Measurements from ENCODE around the gene PFKFB4. TPM values are rescaled to one million over a fixed set of nuclear protein-coding genes. Genes with fewer than 3 reads are reported as not detected.

PFKFB4 gene
- total and polyA plus RNA-seq, 2 experiments from 2014 or later = 8.6 to 22.9 TPM

GRCh38 chr3:48518638-48519276, 37.8 kb downstream of the PFKFB4 start:
- H3K9me2 ChIP-seq (ENCODE audit: insufficient read depth) = no peaks in the 10 kb centered on the region
- no peak overlapping the region for H3K4me2 ChIP-seq
- H3K4me3 ChIP-seq = no peak overlapping the region
- no peaks in the 10 kb centered on the region for H3K27me3 ChIP-seq (ENCODE audit: insufficient read depth)
- no peaks in the 10 kb centered on the region for H3K4me1 ChIP-seq (ENCODE audit: insufficient read depth)
- ATAC-seq = no peak
- no peak overlapping the region for H3K27ac ChIP-seq (ENCODE audit: low read depth)
- H2AFZ ChIP-seq = no peak overlapping the region
- no peaks in the 10 kb centered on the region for H3K36me3 ChIP-seq (ENCODE audit: insufficient read depth)
- no peaks in the 10 kb centered on the region for H3K79me2 ChIP-seq (replicated peaks; ENCODE audit: insufficient read depth)
- no peaks in the 10 kb centered on the region for H3K4me1 Mint-ChIP-seq
- no peak for TF ChIP-seq ZNF114 (CRISPR knock-in tag; IDR thresholded peaks at IDR 0.05)
- H3F3A ChIP-seq (replicated peaks; ENCODE audit: low read depth) = no peaks in the 10 kb centered on the region
- no peaks in the 10 kb centered on the region for H3K9me3 Mint-ChIP-seq
- H3K27me3 Mint-ChIP-seq (ENCODE audit: insufficient read depth, low read depth, poor library complexity) = peaks cover 2% of the 10 kb centered on the region
- no peak overlapping the region for H3K4me3 Mint-ChIP-seq
- peaks cover 2% of the 10 kb centered on the region; the same call in 2 of the 3 replicates for H3K36me3 Mint-ChIP-seq (ENCODE audit: low read depth)
- H3K27ac Mint-ChIP-seq = no peak overlapping the region
- no peaks in the 10 kb centered on the region for H4K20me1 ChIP-seq (replicated peaks; ENCODE audit: insufficient read depth)
- DNase-seq (ENCODE audit: low spot score) = no peak

GRCh38 chr3:48518069-48518468, 38.5 kb downstream of the PFKFB4 start:
- H3K27ac Mint-ChIP-seq = no peak overlapping the region
- H3K4me3 Mint-ChIP-seq = no peak overlapping the region
- ATAC-seq = no peak
- TF ChIP-seq EZH2 (IDR thresholded peaks at IDR 0.05; ENCODE audit: low read depth, unreplicated experiment) (no peak), ZNF462 (CRISPR knock-in tag; IDR thresholded peaks at IDR 0.05) (no peak), ZNF114 (CRISPR knock-in tag; IDR thresholded peaks at IDR 0.05) (no peak), CREB1 (CRISPR knock-in tag; IDR thresholded peaks at IDR 0.05; ENCODE audit: low read depth) (no peak), NANOG (IDR thresholded peaks at IDR 0.05; ENCODE audit: borderline replicate concordance) (no peak), JUNB (IDR thresholded peaks at IDR 0.05; ENCODE audit: unreplicated experiment) (no peak), ZNF331 (CRISPR knock-in tag; IDR thresholded peaks at IDR 0.05; ENCODE audit: low read depth) (no peak), STAT1 (IDR thresholded peaks at IDR 0.05; ENCODE audit: unreplicated experiment) (no peak), POLR2AphosphoS5 (IDR thresholded peaks at IDR 0.05; ENCODE audit: low read depth) (no peak)
- TF ChIP-seq, protein P1, sequence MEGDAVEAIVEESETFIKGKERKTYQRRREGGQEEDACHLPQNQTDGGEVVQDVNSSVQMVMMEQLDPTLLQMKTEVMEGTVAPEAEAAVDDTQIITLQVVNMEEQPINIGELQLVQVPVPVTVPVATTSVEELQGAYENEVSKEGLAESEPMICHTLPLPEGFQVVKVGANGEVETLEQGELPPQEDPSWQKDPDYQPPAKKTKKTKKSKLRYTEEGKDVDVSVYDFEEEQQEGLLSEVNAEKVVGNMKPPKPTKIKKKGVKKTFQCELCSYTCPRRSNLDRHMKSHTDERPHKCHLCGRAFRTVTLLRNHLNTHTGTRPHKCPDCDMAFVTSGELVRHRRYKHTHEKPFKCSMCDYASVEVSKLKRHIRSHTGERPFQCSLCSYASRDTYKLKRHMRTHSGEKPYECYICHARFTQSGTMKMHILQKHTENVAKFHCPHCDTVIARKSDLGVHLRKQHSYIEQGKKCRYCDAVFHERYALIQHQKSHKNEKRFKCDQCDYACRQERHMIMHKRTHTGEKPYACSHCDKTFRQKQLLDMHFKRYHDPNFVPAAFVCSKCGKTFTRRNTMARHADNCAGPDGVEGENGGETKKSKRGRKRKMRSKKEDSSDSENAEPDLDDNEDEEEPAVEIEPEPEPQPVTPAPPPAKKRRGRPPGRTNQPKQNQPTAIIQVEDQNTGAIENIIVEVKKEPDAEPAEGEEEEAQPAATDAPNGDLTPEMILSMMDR (conservative IDR thresholded peaks at IDR 0.05; ENCODE audit: low read depth in 2 of 2) = no peak
- TF ChIP-seq, protein P2, sequence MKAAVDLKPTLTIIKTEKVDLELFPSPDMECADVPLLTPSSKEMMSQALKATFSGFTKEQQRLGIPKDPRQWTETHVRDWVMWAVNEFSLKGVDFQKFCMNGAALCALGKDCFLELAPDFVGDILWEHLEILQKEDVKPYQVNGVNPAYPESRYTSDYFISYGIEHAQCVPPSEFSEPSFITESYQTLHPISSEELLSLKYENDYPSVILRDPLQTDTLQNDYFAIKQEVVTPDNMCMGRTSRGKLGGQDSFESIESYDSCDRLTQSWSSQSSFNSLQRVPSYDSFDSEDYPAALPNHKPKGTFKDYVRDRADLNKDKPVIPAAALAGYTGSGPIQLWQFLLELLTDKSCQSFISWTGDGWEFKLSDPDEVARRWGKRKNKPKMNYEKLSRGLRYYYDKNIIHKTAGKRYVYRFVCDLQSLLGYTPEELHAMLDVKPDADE (IDR thresholded peaks at IDR 0.05) = no peak

More at GRCh38 chr3:48518069-48518468, 38.5 kb downstream of the PFKFB4 start:
- H3K4me1 Mint-ChIP-seq = no peaks in the 10 kb centered on the region
- H3K36me3 Mint-ChIP-seq (ENCODE audit: low read depth) = peaks cover 2% of the 10 kb centered on the region; the same call in 2 of the 3 replicates
- no peaks in the 10 kb centered on the region for H3K27me3 ChIP-seq (ENCODE audit: insufficient read depth)
- no peak overlapping the region for H3K4me2 ChIP-seq
- no peaks in the 10 kb centered on the region for H3K9me3 Mint-ChIP-seq
- H2AFZ ChIP-seq = no peak overlapping the region
- H3K36me3 ChIP-seq (ENCODE audit: insufficient read depth) = no peaks in the 10 kb centered on the region
- H4K20me1 ChIP-seq (replicated peaks; ENCODE audit: insufficient read depth) = no peaks in the 10 kb centered on the region
- no peak overlapping the region for H3K27ac ChIP-seq (ENCODE audit: low read depth)
- no peak for DNase-seq (ENCODE audit: low spot score)
- H3K79me2 ChIP-seq (replicated peaks; ENCODE audit: insufficient read depth) = no peaks in the 10 kb centered on the region
- no peak overlapping the region for H3K4me3 ChIP-seq
- H3K27me3 Mint-ChIP-seq (ENCODE audit: insufficient read depth, low read depth, poor library complexity) = peaks cover 2% of the 10 kb centered on the region
- H3K4me1 ChIP-seq (ENCODE audit: insufficient read depth) = no peaks in the 10 kb centered on the region
- no peaks in the 10 kb centered on the region for H3F3A ChIP-seq (replicated peaks; ENCODE audit: low read depth)
- no peaks in the 10 kb centered on the region for H3K9me2 ChIP-seq (ENCODE audit: insufficient read depth)
